ENCODE measurements around the gene PLCG1.

PLCG1 gene

DNA sequence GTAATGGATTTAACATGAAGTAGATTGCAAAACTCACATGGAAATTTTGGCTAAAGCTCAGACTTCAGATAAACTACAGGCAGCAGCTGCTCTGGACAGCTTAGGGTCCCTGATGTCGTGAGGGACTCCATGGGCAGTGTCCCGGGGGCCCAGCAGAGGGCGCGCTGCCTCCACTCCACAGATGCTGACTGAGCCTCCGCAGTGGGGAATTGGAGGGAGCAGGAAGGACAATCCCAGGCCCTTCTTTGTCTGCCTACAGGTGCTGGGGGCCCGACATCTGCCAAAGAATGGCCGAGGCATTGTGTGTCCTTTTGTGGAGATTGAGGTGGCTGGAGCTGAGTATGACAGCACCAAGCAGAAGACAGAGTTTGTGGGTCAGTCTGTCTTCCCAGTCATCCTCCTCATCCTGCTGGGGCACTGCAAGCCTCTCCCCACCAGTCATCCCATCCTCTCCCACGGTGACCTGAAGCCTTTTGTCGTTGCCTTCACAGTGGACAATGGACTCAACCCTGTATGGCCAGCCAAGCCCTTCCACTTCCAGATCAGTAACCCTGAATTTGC, 35.9 kb downstream of the PLCG1 start:
- Histone ChIP-seq H3K4me3 (ENCODE audit: insufficient read depth in 1 of 2, low read depth in 1 of 2, low read length in 2 of 2) (no peak overlapping the region), H3K27ac (ENCODE audit: low read length, poor library complexity, severe bottlenecking) (no peak overlapping the region), H3K4me1 (ENCODE audit: control insufficient read depth, insufficient read depth, low read depth, low read length) (peaks cover 24% of the 10 kb centered on the region), H2AFZ (ENCODE audit: low read depth, low read length) (no peak overlapping the region), H3K9ac (ENCODE audit: low read length) (peak overlapping the region; percentile 1), H2BK120ac (ENCODE audit: low read depth, low read length) (no peak overlapping the region), H3K9me3 (ENCODE audit: control insufficient read depth, low read length) (no peaks in the 10 kb centered on the region), H3K36me3 (ENCODE audit: control insufficient read depth in 1 of 2, insufficient read depth in 2 of 2, low read depth in 1 of 2, low read length in 2 of 2) (peaks cover 78 to 79% of the 10 kb centered on the region in 2 experiments), H3K4me2 (ENCODE audit: low read length, poor library complexity, severe bottlenecking) (no peak overlapping the region), H3K18ac (ENCODE audit: low read depth in 1 of 2, low read length in 2 of 2) (no peak overlapping the region), H2BK12ac (ENCODE audit: low read length in 2 of 2) (no peak overlapping the region), H3K27me3 (ENCODE audit: control insufficient read depth in 1 of 2, insufficient read depth in 1 of 2, low read length in 2 of 2) (no peaks in the 10 kb centered on the region), H3K79me1 (replicated peaks; ENCODE audit: low read length, poor library complexity, severe bottlenecking) (peaks cover 36% of the 10 kb centered on the region), H3K4ac (ENCODE audit: low read depth in 1 of 2, low read length in 2 of 2) (no peak overlapping the region), H3K14ac (ENCODE audit: low read length in 2 of 2) (no peak overlapping the region), H4K91ac (ENCODE audit: low read length) (no peak overlapping the region), H4K8ac (ENCODE audit: low read length) (no peak overlapping the region), H3K23ac (ENCODE audit: low read length in 2 of 2) (no peak overlapping the region), H2AK5ac (ENCODE audit: low read length, severe bottlenecking) (no peak overlapping the region), H2BK5ac (ENCODE audit: low read depth, low read length, poor library complexity, severe bottlenecking) (no peak overlapping the region), H2BK15ac (ENCODE audit: low read depth, poor library complexity, severe bottlenecking) (no peak overlapping the region)
- peak; percentile 68 for DNase-seq
- WGBS: 53% methylated on average over 7 of the region's 9 CpGs

DNA sequence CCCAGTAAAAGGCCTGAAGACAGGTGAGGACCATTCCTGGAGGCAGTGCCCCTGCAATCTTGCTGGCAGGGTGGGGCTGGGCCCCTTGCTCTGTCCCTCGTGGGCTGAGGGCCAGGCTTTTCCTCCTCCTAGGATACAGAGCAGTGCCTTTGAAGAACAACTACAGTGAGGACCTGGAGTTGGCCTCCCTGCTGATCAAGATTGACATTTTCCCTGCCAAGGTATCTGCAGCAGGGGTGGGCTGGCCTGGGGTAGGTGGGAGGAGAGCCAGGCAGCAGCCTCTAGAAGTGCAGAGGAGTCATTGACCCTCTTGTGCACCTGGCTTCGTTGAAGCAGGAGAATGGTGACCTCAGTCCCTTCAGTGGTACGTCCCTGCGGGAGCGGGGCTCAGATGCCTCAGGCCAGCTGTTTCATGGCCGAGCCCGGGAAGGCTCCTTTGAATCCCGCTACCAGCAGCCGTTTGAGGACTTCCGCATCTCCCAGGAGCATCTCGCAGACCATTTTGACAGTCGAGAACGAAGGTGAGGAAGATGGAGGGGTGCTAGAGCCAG, 36.5 kb downstream of the PLCG1 start:
- Histone ChIP-seq H3K9me3 (ENCODE audit: control insufficient read depth, low read length) (no peaks in the 10 kb centered on the region), H3K79me1 (replicated peaks; ENCODE audit: low read length, poor library complexity, severe bottlenecking) (peaks cover 33% of the 10 kb centered on the region), H3K18ac (ENCODE audit: low read depth in 1 of 2, low read length in 2 of 2) (no peak overlapping the region), H4K91ac (ENCODE audit: low read length) (no peak overlapping the region), H3K4me2 (ENCODE audit: low read length, poor library complexity, severe bottlenecking) (no peak overlapping the region), H3K27me3 (ENCODE audit: control insufficient read depth in 1 of 2, insufficient read depth in 1 of 2, low read length in 2 of 2) (no peaks in the 10 kb centered on the region), H2BK120ac (ENCODE audit: low read depth, low read length) (no peak overlapping the region), H2BK12ac (ENCODE audit: low read length in 2 of 2) (no peak overlapping the region), H3K4me3 (ENCODE audit: insufficient read depth in 1 of 2, low read depth in 1 of 2, low read length in 2 of 2) (no peak overlapping the region), H2AK5ac (ENCODE audit: low read length, severe bottlenecking) (peak overlapping the region; percentile 33), H3K14ac (ENCODE audit: low read length in 2 of 2) (no peak overlapping the region), H3K23ac (ENCODE audit: low read length in 2 of 2) (no peak overlapping the region), H3K36me3 (ENCODE audit: control insufficient read depth in 1 of 2, insufficient read depth in 2 of 2, low read depth in 1 of 2, low read length in 2 of 2) (peaks cover 72 to 74% of the 10 kb centered on the region in 2 experiments), H3K9ac (ENCODE audit: low read length) (peak overlapping the region; percentile 1), H3K4me1 (ENCODE audit: control insufficient read depth, insufficient read depth, low read depth, low read length) (peaks cover 28% of the 10 kb centered on the region), H4K8ac (ENCODE audit: low read length) (no peak overlapping the region), H2BK5ac (ENCODE audit: low read depth, low read length, poor library complexity, severe bottlenecking) (no peak overlapping the region), H3K4ac (ENCODE audit: low read depth in 1 of 2, low read length in 2 of 2) (no peak overlapping the region), H3K27ac (ENCODE audit: low read length, poor library complexity, severe bottlenecking) (no peak overlapping the region), H2BK15ac (ENCODE audit: low read depth, poor library complexity, severe bottlenecking) (no peak overlapping the region), H2AFZ (ENCODE audit: low read depth, low read length) (no peak overlapping the region)
- WGBS: 93% methylated on average over 13 of the region's 13 CpGs
- no peak for DNase-seq

DNA sequence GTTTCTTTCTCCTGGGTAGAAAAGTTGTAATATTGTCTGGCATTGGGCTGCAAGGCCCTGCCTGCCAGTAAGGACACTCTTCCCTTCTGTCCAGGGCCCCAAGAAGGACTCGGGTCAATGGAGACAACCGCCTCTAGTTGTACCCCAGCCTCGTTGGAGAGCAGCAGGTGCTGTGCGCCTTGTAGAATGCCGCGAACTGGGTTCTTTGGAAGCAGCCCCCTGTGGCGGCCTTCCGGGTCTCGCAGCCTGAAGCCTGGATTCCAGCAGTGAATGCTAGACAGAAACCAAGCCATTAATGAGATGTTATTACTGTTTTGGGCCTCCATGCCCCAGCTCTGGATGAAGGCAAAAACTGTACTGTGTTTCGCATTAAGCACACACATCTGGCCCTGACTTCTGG, 37.0 kb downstream of the PLCG1 start:
- no peak overlapping the region for H3K4me2 ChIP-seq (ENCODE audit: low read length, poor library complexity, severe bottlenecking)
- peaks cover 32% of the 10 kb centered on the region for H3K79me1 ChIP-seq (replicated peaks; ENCODE audit: low read length, poor library complexity, severe bottlenecking)
- peak overlapping the region in 1 of 2 experiments; percentile 25 for H3K18ac ChIP-seq (ENCODE audit: low read depth in 1 of 2, low read length in 2 of 2)
- H3K4me3 ChIP-seq (ENCODE audit: insufficient read depth in 1 of 2, low read depth in 1 of 2, low read length in 2 of 2): no peak overlapping the region
- no peak overlapping the region for H3K4ac ChIP-seq (ENCODE audit: low read depth in 1 of 2, low read length in 2 of 2)
- H4K8ac ChIP-seq (ENCODE audit: low read length): no peak overlapping the region
- no peak overlapping the region for H4K91ac ChIP-seq (ENCODE audit: low read length)
- no peak overlapping the region for H2BK12ac ChIP-seq (ENCODE audit: low read length in 2 of 2)
- H2BK5ac ChIP-seq (ENCODE audit: low read depth, low read length, poor library complexity, severe bottlenecking): no peak overlapping the region
- H3K27me3 ChIP-seq (ENCODE audit: control insufficient read depth in 1 of 2, insufficient read depth in 1 of 2, low read length in 2 of 2): no peaks in the 10 kb centered on the region
- H2BK15ac ChIP-seq (ENCODE audit: low read depth, poor library complexity, severe bottlenecking): no peak overlapping the region
- H3K23ac ChIP-seq (ENCODE audit: low read length in 2 of 2): no peak overlapping the region
- no peak overlapping the region for H3K14ac ChIP-seq (ENCODE audit: low read length in 2 of 2)
- no peak overlapping the region for H2AFZ ChIP-seq (ENCODE audit: low read depth, low read length)
- no peak overlapping the region for H2BK120ac ChIP-seq (ENCODE audit: low read depth, low read length)
- no peak overlapping the region for H3K9ac ChIP-seq (ENCODE audit: low read length)
- peaks cover 28% of the 10 kb centered on the region for H3K4me1 ChIP-seq (ENCODE audit: control insufficient read depth, insufficient read depth, low read depth, low read length)
- H3K27ac ChIP-seq (ENCODE audit: low read length, poor library complexity, severe bottlenecking): peak overlapping the region; percentile 2
- 99% methylated on average over 10 of the region's 10 CpGs for WGBS
- H2AK5ac ChIP-seq (ENCODE audit: low read length, severe bottlenecking): no peak overlapping the region
- no peak for DNase-seq
- peaks cover 67 to 72% of the 10 kb centered on the region in 2 experiments for H3K36me3 ChIP-seq (ENCODE audit: control insufficient read depth in 1 of 2, insufficient read depth in 2 of 2, low read depth in 1 of 2, low read length in 2 of 2)
- H3K9me3 ChIP-seq (ENCODE audit: control insufficient read depth, low read length): no peaks in the 10 kb centered on the region

DNA sequence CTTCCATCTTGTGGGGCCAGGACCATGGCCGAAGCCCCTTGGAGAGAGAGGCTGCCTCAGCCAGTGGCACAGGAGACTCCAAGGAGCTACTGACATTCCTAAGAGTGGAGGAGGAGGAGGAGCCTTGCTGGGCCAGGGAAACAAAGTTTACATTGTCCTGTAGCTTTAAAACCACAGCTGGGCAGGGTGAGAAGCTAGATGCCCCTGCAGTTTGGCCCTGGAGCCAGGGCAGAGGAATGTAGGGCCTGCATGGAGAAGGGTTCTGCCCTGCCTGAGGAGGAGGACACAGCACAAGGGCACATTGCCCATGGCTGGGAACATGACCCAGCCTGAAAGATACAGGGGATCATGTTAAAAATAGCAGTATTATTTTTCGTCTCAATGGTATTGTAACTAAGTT, 37.4 kb downstream of the PLCG1 start:
- Histone ChIP-seq H2AK5ac (ENCODE audit: low read length, severe bottlenecking) (no peak overlapping the region), H3K27ac (ENCODE audit: low read length, poor library complexity, severe bottlenecking) (peak overlapping the region; percentile 28), H3K4me2 (ENCODE audit: low read length, poor library complexity, severe bottlenecking) (no peak overlapping the region), H3K23ac (ENCODE audit: low read length in 2 of 2) (no peak overlapping the region), H3K27me3 (ENCODE audit: control insufficient read depth in 1 of 2, insufficient read depth in 1 of 2, low read length in 2 of 2) (no peaks in the 10 kb centered on the region), H4K91ac (ENCODE audit: low read length) (no peak overlapping the region), H3K4me1 (ENCODE audit: control insufficient read depth, insufficient read depth, low read depth, low read length) (peaks cover 28% of the 10 kb centered on the region), H3K4me3 (ENCODE audit: insufficient read depth in 1 of 2, low read depth in 1 of 2, low read length in 2 of 2) (no peak overlapping the region), H2BK12ac (ENCODE audit: low read length in 2 of 2) (no peak overlapping the region), H2AFZ (ENCODE audit: low read depth, low read length) (no peak overlapping the region), H2BK5ac (ENCODE audit: low read depth, low read length, poor library complexity, severe bottlenecking) (no peak overlapping the region), H3K9ac (ENCODE audit: low read length) (no peak overlapping the region), H2BK120ac (ENCODE audit: low read depth, low read length) (no peak overlapping the region), H3K4ac (ENCODE audit: low read depth in 1 of 2, low read length in 2 of 2) (no peak overlapping the region), H4K8ac (ENCODE audit: low read length) (no peak overlapping the region), H3K36me3 (ENCODE audit: control insufficient read depth in 1 of 2, insufficient read depth in 2 of 2, low read depth in 1 of 2, low read length in 2 of 2) (peaks cover 64 to 68% of the 10 kb centered on the region in 2 experiments), H3K79me1 (replicated peaks; ENCODE audit: low read length, poor library complexity, severe bottlenecking) (peaks cover 30% of the 10 kb centered on the region), H2BK15ac (ENCODE audit: low read depth, poor library complexity, severe bottlenecking) (no peak overlapping the region), H3K9me3 (ENCODE audit: control insufficient read depth, low read length) (no peaks in the 10 kb centered on the region), H3K14ac (ENCODE audit: low read length in 2 of 2) (peak overlapping the region in 1 of 2 experiments; percentile 31), H3K18ac (ENCODE audit: low read depth in 1 of 2, low read length in 2 of 2) (peak overlapping the region in 1 of 2 experiments; percentile 25)
- peak; percentile 28 for DNase-seq
- WGBS: 100% methylated on average over 1 of the region's 2 CpGs
